ENCODE results near the gene DNAJB4.

DNA sequence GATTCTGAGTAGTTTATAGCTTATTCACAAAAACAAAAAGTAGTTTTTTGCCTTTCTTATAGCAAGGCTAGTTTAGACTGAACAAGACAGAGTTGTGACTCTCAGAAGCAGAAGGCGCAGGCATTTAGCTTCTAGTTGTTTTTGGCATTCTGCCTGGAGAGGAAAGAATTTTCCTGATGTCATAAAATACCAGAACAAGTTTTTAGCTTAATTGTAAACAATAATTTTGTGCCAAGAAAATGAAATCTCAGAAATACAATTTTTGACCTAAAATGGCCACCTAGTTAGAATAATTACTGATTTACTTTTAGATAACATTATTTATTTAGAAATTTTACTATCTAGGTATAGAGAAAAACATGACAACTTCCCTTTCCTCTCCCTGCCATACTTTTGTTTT, 1.0 kb downstream of the DNAJB4 start:
- TF ChIP-seq, protein P1, sequence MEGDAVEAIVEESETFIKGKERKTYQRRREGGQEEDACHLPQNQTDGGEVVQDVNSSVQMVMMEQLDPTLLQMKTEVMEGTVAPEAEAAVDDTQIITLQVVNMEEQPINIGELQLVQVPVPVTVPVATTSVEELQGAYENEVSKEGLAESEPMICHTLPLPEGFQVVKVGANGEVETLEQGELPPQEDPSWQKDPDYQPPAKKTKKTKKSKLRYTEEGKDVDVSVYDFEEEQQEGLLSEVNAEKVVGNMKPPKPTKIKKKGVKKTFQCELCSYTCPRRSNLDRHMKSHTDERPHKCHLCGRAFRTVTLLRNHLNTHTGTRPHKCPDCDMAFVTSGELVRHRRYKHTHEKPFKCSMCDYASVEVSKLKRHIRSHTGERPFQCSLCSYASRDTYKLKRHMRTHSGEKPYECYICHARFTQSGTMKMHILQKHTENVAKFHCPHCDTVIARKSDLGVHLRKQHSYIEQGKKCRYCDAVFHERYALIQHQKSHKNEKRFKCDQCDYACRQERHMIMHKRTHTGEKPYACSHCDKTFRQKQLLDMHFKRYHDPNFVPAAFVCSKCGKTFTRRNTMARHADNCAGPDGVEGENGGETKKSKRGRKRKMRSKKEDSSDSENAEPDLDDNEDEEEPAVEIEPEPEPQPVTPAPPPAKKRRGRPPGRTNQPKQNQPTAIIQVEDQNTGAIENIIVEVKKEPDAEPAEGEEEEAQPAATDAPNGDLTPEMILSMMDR (IDR thresholded peaks at IDR 0.05): no peak
- TF ChIP-seq ZFX (IDR thresholded peaks at IDR 0.05; ENCODE audit: borderline replicate concordance): no peak
